Measurements from ENCODE around the gene NAV2. TPM values are rescaled to one million over a fixed set of nuclear protein-coding genes. Genes with fewer than 3 reads are reported as not detected.

NAV2 gene
- polyA plus RNA-seq, 3 donors: not detected

DNA sequence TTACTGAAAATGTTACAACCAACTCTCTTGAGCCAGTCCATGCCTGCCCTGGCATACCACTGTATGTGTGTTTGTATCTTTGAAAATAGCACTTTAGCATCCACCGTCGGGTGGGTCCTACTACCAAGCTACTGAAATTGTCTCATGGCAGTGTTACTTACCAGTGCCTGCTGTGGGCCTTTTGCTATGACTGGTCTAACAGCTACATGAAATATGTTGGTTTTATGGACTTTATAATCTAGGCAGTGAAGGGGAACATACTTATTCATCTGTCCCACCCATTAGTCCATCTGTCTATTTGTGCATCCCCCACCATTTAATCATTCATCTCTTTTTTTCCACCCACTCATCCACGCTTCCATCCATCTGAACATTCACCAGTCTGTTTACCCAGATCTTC is 106.0 kb downstream of the NAV2 start:
- TF ChIP-seq, protein P1, sequence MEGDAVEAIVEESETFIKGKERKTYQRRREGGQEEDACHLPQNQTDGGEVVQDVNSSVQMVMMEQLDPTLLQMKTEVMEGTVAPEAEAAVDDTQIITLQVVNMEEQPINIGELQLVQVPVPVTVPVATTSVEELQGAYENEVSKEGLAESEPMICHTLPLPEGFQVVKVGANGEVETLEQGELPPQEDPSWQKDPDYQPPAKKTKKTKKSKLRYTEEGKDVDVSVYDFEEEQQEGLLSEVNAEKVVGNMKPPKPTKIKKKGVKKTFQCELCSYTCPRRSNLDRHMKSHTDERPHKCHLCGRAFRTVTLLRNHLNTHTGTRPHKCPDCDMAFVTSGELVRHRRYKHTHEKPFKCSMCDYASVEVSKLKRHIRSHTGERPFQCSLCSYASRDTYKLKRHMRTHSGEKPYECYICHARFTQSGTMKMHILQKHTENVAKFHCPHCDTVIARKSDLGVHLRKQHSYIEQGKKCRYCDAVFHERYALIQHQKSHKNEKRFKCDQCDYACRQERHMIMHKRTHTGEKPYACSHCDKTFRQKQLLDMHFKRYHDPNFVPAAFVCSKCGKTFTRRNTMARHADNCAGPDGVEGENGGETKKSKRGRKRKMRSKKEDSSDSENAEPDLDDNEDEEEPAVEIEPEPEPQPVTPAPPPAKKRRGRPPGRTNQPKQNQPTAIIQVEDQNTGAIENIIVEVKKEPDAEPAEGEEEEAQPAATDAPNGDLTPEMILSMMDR (IDR thresholded peaks at IDR 0.05): no peak
- H3K9me3 Mint-ChIP-seq: peaks cover 0 to 6% (median 0%) of the 10 kb centered on the region in 7 donors
- Histone ChIP-seq H3K79me2 (ENCODE audit: insufficient read depth, low read length) (no peaks in the 10 kb centered on the region), H4K20me1 (ENCODE audit: insufficient read depth, low read length) (no peaks in the 10 kb centered on the region), H3K9me3 (replicated peaks in 1 of 2; ENCODE audit: control insufficient read depth in 1 of 2, insufficient read depth in 1 of 2, low read length in 2 of 2) (no peaks in the 10 kb centered on the region), H3K27ac (ENCODE audit: low read depth in 1 of 2, low read length in 2 of 2) (no peak overlapping the region), H3K27me3 (ENCODE audit: control insufficient read depth in 2 of 2, insufficient read depth in 2 of 2, low read length in 2 of 2) (no peaks in the 10 kb centered on the region), H3K36me3 (replicated peaks in 1 of 2; ENCODE audit: control insufficient read depth in 1 of 2, insufficient read depth in 2 of 2, low read length in 2 of 2) (no peaks in the 10 kb centered on the region), H3K4me1 (ENCODE audit: control insufficient read depth in 1 of 2, insufficient read depth in 2 of 2, low read length in 2 of 2) (peaks cover 0 to 4% of the 10 kb centered on the region in 2 donors), H3K4me3 (replicated peaks in 1 of 3; ENCODE audit: low read depth in 2 of 3, low read length in 3 of 3) (no peak overlapping the region), H2AFZ (ENCODE audit: insufficient read depth, low read depth, low read length, poor library complexity, severe bottlenecking) (no peak overlapping the region), H3K4me2 (replicated peaks; ENCODE audit: extremely low read depth, low read length, poor library complexity, severe bottlenecking) (no peak overlapping the region), H3K9ac (ENCODE audit: insufficient read depth, low read length, poor library complexity, severe bottlenecking) (no peak overlapping the region)
- intact Hi-C loops (cut with micrococcal nuclease): no loop called here
- H3K4me1 Mint-ChIP-seq: peaks cover 7% of the 10 kb centered on the region
- H3K36me3 Mint-ChIP-seq: no peaks in the 10 kb centered on the region
- peaks cover 0 to 2% (median 0%) of the 10 kb centered on the region in 3 donors for H3K27me3 Mint-ChIP-seq (ENCODE audit: low read depth in 3 of 3)
- no peak for DNase-seq
- WGBS (ENCODE audit: insufficient coverage): 83% methylated on average over 1 of the region's 3 CpGs
- H3K27ac Mint-ChIP-seq: no peak overlapping the region
- H3K4me3 Mint-ChIP-seq: no peak overlapping the region

DNA sequence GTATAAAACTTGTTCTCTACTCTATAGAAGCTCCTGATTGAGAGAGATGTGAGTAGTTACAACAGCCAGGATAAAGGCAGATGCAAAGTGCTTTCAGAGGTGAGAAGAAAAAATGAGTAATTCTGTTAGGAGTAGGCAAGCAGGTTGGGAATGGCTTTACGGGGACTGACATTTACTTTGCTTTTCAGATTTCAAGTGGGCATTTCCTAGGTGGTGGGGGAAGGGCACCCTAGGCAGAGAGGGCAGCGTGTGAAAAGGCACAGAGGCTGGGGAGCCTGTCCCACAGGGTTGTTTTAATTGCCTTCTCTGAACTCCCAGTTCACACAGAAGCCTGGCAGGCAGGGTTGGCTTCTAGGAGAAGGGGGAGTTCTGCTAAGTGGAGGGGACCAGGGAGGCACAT is 106.5 kb downstream of the NAV2 start:
- H3K79me2 ChIP-seq (ENCODE audit: insufficient read depth, low read length): no peaks in the 10 kb centered on the region
- no peaks in the 10 kb centered on the region for H3K9me3 ChIP-seq (replicated peaks in 1 of 2; ENCODE audit: control insufficient read depth in 1 of 2, insufficient read depth in 1 of 2, low read length in 2 of 2)
- no peaks in the 10 kb centered on the region for H3K36me3 Mint-ChIP-seq
- H3K27ac Mint-ChIP-seq: no peak overlapping the region
- H3K4me1 ChIP-seq (ENCODE audit: control insufficient read depth in 1 of 2, insufficient read depth in 2 of 2, low read length in 2 of 2): peaks cover 0 to 4% of the 10 kb centered on the region in 2 donors
- intact Hi-C loops (cut with micrococcal nuclease): no loop called here
- no peak overlapping the region for H3K27ac ChIP-seq (ENCODE audit: low read depth in 1 of 2, low read length in 2 of 2)
- no peaks in the 10 kb centered on the region for H4K20me1 ChIP-seq (ENCODE audit: insufficient read depth, low read length)
- H2AFZ ChIP-seq (ENCODE audit: insufficient read depth, low read depth, low read length, poor library complexity, severe bottlenecking): no peak overlapping the region
- H3K4me1 Mint-ChIP-seq: peaks cover 7% of the 10 kb centered on the region
- WGBS (ENCODE audit: insufficient coverage): 84% methylated on average over 2 of the region's 2 CpGs
- H3K9ac ChIP-seq (ENCODE audit: insufficient read depth, low read length, poor library complexity, severe bottlenecking): no peak overlapping the region
- TF ChIP-seq, protein P1 (IDR thresholded peaks at IDR 0.05): no peak
- peaks cover 0 to 6% (median 0%) of the 10 kb centered on the region in 7 donors for H3K9me3 Mint-ChIP-seq
- DNase-seq: no peak
- H3K36me3 ChIP-seq (replicated peaks in 1 of 2; ENCODE audit: control insufficient read depth in 1 of 2, insufficient read depth in 2 of 2, low read length in 2 of 2): no peaks in the 10 kb centered on the region
- no peak overlapping the region for H3K4me3 Mint-ChIP-seq
- H3K27me3 Mint-ChIP-seq (ENCODE audit: low read depth in 3 of 3): peaks cover 0 to 2% (median 0%) of the 10 kb centered on the region in 3 donors
- no peaks in the 10 kb centered on the region for H3K27me3 ChIP-seq (ENCODE audit: control insufficient read depth in 2 of 2, insufficient read depth in 2 of 2, low read length in 2 of 2)
- no peak overlapping the region for H3K4me3 ChIP-seq (replicated peaks in 1 of 3; ENCODE audit: low read depth in 2 of 3, low read length in 3 of 3)
- no peak overlapping the region for H3K4me2 ChIP-seq (replicated peaks; ENCODE audit: extremely low read depth, low read length, poor library complexity, severe bottlenecking)

All from CD14-positive monocyte (primary cell).